IMR-90 (cell line): Measurements from ENCODE around the gene DCUN1D1. TPM values are rescaled to one million over a fixed set of nuclear protein-coding genes. Genes with fewer than 3 reads are reported as not detected.

Experiments used
- ATAC-seq: fragments of 200-7000 bp; cut with Tn5 transposase; 2 replicates; pipeline ENCODE4 v1.9.1; 2020; ENCODE audit warnings: low read depth, mild to moderate bottlenecking, moderate library complexity
- BruUV-seq: library from RNA; stranded (reverse); fragments of 400-500 nt; replicated peaks from 2 replicates; lab custom pipeline; 2021; lab: Mats Ljungman, UMichigan
- CTCF ChIA-PET: fragments of 300-600 bp; formaldehyde crosslinking; extraction: SDS; loops from one replicate; lab custom pipeline; 2021; ENCODE audit warnings: antibody characterized with exemption; lab: Yijun Ruan, JAX
- POLR2A ChIA-PET: fragments of 300-600 bp; sonication (Branson Sonifier 250); formaldehyde crosslinking; loops from one replicate; lab custom pipeline; 2022; ENCODE audit warnings: antibody characterized with exemption; ENCODE audit not compliant: unreplicated experiment; lab: Charles Lee
- DNase-seq: peaks from one replicate; pipeline ENCODE4 v3.0.0; 2013
- H2AFZ ChIP-seq: replicated peaks from 2 replicates; pipeline ENCODE3; 2013; ENCODE audit warnings: low read length, mild to moderate bottlenecking; ENCODE audit not compliant: poor library complexity
- H2AK5ac ChIP-seq: 2 replicates; pipeline ENCODE4 v1.6.1; 2013; ENCODE audit warnings: low read depth, low read length, inconsistent platforms
- H2AK9ac ChIP-seq: replicated peaks from 2 replicates; pipeline ENCODE3; 2013; ENCODE audit warnings: mild to moderate bottlenecking, low read depth, low read length, moderate library complexity; ENCODE audit not compliant: poor library complexity
- H2BK120ac ChIP-seq: 2 replicates; pipeline ENCODE4 v1.6.1; 2013; ENCODE audit warnings: low read depth, low read length, inconsistent platforms
- H2BK15ac ChIP-seq: 3 replicates; pipeline ENCODE4 v1.6.1; 2013; ENCODE audit warnings: low read depth, low read length, inconsistent platforms
- H2BK20ac ChIP-seq: 2 replicates; pipeline ENCODE4 v1.6.1; 2013; ENCODE audit warnings: low read depth, mild to moderate bottlenecking, inconsistent platforms, low read length, moderate library complexity
- H2BK5ac ChIP-seq: 2 replicates; pipeline ENCODE4 v1.6.1; 2013; ENCODE audit warnings: mild to moderate bottlenecking, low read depth, low read length, inconsistent platforms; ENCODE audit not compliant: poor library complexity, severe bottlenecking
- H3K14ac ChIP-seq: replicated peaks from 2 replicates; pipeline ENCODE4 v1.6.1; 2013; ENCODE audit warnings: low read depth, low read length, inconsistent platforms
- H3K18ac ChIP-seq: 2 replicates; pipeline ENCODE4 v1.6.1; 2013; ENCODE audit warnings: low read depth, low read length, control low read depth
- H3K23ac ChIP-seq: 2 replicates; pipeline ENCODE4 v1.6.1; 2013; ENCODE audit warnings: low read depth, low read length, inconsistent platforms
- H3K27ac ChIP-seq: 2 replicates; pipeline ENCODE4 v1.5.1; 2013; ENCODE audit warnings: mild to moderate bottlenecking, control low read depth, low read length; ENCODE audit not compliant: insufficient read depth
- H3K27me3 ChIP-seq: 2 replicates; pipeline ENCODE4 v1.6.1; 2013; ENCODE audit warnings: low read length; ENCODE audit not compliant: control insufficient read depth, insufficient read depth
- H3K36me3 ChIP-seq: 2 replicates; pipeline ENCODE4 v1.6.1; 2013; ENCODE audit warnings: low read length, mixed read lengths; ENCODE audit not compliant: control insufficient read depth, insufficient read depth
- H3K4ac ChIP-seq: 2 replicates; pipeline ENCODE4 v1.6.1; 2013; ENCODE audit warnings: low read depth, low read length, inconsistent platforms
- H3K4me1 ChIP-seq: 2 replicates; pipeline ENCODE4 v1.6.1; 2013; ENCODE audit warnings: low read length, mixed read lengths; ENCODE audit not compliant: control insufficient read depth, insufficient read depth
- H3K4me2 ChIP-seq: 2 replicates; pipeline ENCODE4 v1.6.1; 2013; ENCODE audit warnings: low read depth, mild to moderate bottlenecking, control low read depth, low read length, moderate library complexity
- H3K4me3 ChIP-seq: 2 replicates; pipeline ENCODE4 v1.5.1; 2013; ENCODE audit warnings: low read depth, mild to moderate bottlenecking, control low read depth, low read length, moderate library complexity; ENCODE audit not compliant: insufficient read depth
- H3K56ac ChIP-seq: 2 replicates; pipeline ENCODE4 v1.6.1; 2013; ENCODE audit warnings: low read length, inconsistent platforms; ENCODE audit not compliant: insufficient read depth; ENCODE audit errors: extremely low read depth
- H3K79me1 ChIP-seq, 2 experiments: 2 replicates each; pipeline ENCODE4 v1.6.1; 2013; ENCODE audit warnings: low read length in 2 of 2, inconsistent platforms in 1 of 2, low read depth in 1 of 2
- H3K9ac ChIP-seq: 2 replicates; pipeline ENCODE4 v1.6.1; 2013; ENCODE audit warnings: low read depth, low read length, control low read depth
- H3K9me1 ChIP-seq: 2 replicates; pipeline ENCODE4 v1.6.1; 2013; ENCODE audit warnings: low read length, inconsistent platforms; ENCODE audit not compliant: insufficient read depth
- H3K9me3 ChIP-seq: 2 replicates; pipeline ENCODE4 v1.6.1; 2013; ENCODE audit warnings: low read length; ENCODE audit not compliant: control insufficient read depth, insufficient read depth
- H4K20me1 ChIP-seq: 2 replicates; pipeline ENCODE4 v1.6.1; 2013; ENCODE audit warnings: low read length, inconsistent platforms; ENCODE audit not compliant: insufficient read depth
- H4K5ac ChIP-seq: 2 replicates; pipeline ENCODE4 v1.6.1; 2013; ENCODE audit warnings: mild to moderate bottlenecking, low read depth, low read length, control low read depth
- H4K8ac ChIP-seq, 2 experiments: 2 replicates each; pipeline ENCODE4 v1.6.1; 2013; ENCODE audit warnings: low read depth in 2 of 2, low read length in 2 of 2, control low read depth in 1 of 2, inconsistent platforms in 1 of 2
- H4K91ac ChIP-seq: 2 replicates; pipeline ENCODE4 v1.6.1; 2013; ENCODE audit warnings: low read depth, low read length, inconsistent platforms; ENCODE audit not compliant: insufficient read depth
- CEBPB ChIP-seq: IDR thresholded peaks from 2 replicates; pipeline ENCODE4 v1.6.1; 2012; ENCODE audit warnings: low read depth, low read length, improper control_type of control experiment
- CHD1 ChIP-seq: IDR thresholded peaks from 2 replicates; pipeline ENCODE4 v1.6.1; 2012; ENCODE audit warnings: low read depth, low read length, improper control_type of control experiment
- FOS ChIP-seq: fragments of 150-350 bp; IDR thresholded peaks from 2 replicates; pipeline ENCODE4 v1.6.1; 2016; ENCODE audit warnings: low read depth, low read length
- RFX5 ChIP-seq: IDR thresholded peaks from 2 replicates; pipeline ENCODE4 v1.8.0; 2012; ENCODE audit warnings: low read depth, mild to moderate bottlenecking, low read length, moderate library complexity
- USF2 ChIP-seq: fragments of 150-350 bp; IDR thresholded peaks from 2 replicates; pipeline ENCODE4 v1.6.1; 2017; ENCODE audit warnings: mild to moderate bottlenecking, antibody characterized with exemption, low read length, low read depth
- WGBS, 2 experiments: methylation state at CpG; one replicate each; pipeline versions ENCODE4 v1.1.5 to v1.1.7; 2013; ENCODE audit warnings: missing lambda C conversion rate in 2 of 2; ENCODE audit not compliant: insufficient read length in 1 of 2; ENCODE audit errors: extremely low coverage in 2 of 2; 5-methylcytosine and 5-hydroxymethylcytosine counted together
- dilution Hi-C: fragments of 300-500 bp; cut with HindIII; formaldehyde crosslinking; loops from one replicate; pipeline ENCODE4 v1.14.3; 2018; ENCODE audit warnings: low sequenced_read_pairs; ENCODE audit not compliant: unreplicated experiment
- in situ Hi-C: fragments of 300-500 bp; cut with MboI; formaldehyde crosslinking; loops from 3 replicates; pipeline ENCODE4 v1.14.3; 2019; ENCODE audit warnings: low sequenced_read_pairs, inconsistent platforms, mixed read lengths
- intact Hi-C: fragments of 100-400 bp; cut with micrococcal nuclease; formaldehyde crosslinking; loops from 2 replicates; pipeline ENCODE4 v1.10.0; 2022
- polyA plus RNA-seq, 3 experiments: library from polyadenylated mRNA; depleted of rRNA; stranded (reverse); fragments of >200 nt; gene quantifications; 2 replicates each; pipeline ENCODE4 v1.2.3, GENCODE V29; 2012; ENCODE audit warnings: low replicate concordance in 1 of 3
- total RNA-seq: library from RNA; depleted of rRNA; stranded (reverse); fragments of >200 nt; gene quantifications from 2 replicates; pipeline ENCODE4 v1.2.3, GENCODE V29; 2012

The DCUN1D1 gene
- total and polyA plus RNA-seq, 2 of the 4 experiments (the other 2 are of a cell fraction) = 12.5 to 17.7 TPM

DNA sequence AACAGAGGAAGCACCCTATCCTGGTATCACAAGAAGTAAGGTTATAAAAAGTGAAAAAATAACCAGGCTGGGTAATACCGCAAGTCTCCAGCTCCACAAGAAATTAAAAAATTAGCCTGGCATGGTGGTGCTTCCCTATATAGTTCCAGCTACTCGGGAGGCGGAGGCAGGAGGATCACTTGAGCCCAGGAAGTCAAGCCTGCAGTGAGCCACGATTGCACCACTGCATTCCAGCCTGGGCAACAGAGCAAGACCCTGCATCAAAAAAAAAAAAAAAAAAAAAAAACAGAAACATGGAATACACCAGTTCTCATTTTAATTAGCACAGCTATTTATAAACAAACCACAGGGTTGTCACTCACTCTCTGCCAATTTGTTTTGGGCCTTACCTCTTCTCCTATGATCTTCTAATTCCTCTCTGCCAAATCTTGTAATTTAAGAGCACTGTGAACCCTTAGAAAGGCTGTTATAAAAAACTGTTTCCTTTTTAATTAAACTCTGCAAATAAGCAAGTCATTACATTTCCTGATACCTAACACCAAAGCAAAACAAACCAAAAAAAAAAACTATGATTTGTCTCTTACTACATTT is 22.6 kb downstream of the DCUN1D1 start:
- Histone ChIP-seq H2BK15ac (no peak overlapping the region), H3K4me3 (no peak overlapping the region), H2BK20ac (no peak overlapping the region), H3K27me3 (no peaks in the 10 kb centered on the region), H3K56ac (no peak overlapping the region), H3K9me1 (no peaks in the 10 kb centered on the region; the same call in 1 of the 2 replicates), H2BK120ac (no peak overlapping the region), H3K79me1 (peaks cover 0 to 14% of the 10 kb centered on the region in 2 experiments), H3K4me2 (no peak overlapping the region), H3K27ac (no peak overlapping the region), H4K8ac (no peak overlapping the region), H4K20me1 (no peaks in the 10 kb centered on the region), H2AK5ac (no peak overlapping the region), H3K18ac (no peak overlapping the region), H4K91ac (no peak overlapping the region), H3K36me3 (peaks cover 9% of the 10 kb centered on the region; the same call in 1 of the 2 replicates), H3K23ac (no peak overlapping the region), H3K9me3 (no peaks in the 10 kb centered on the region), H2AFZ (no peak overlapping the region), H2AK9ac (no peak overlapping the region), H3K4me1 (peaks cover 6% of the 10 kb centered on the region), H3K9ac (no peak overlapping the region), H2BK5ac (no peak overlapping the region), H3K14ac (no peak overlapping the region), H4K5ac (no peak overlapping the region), H3K4ac (no peak overlapping the region)
- DNase-seq (no peak), ATAC-seq (no peak)
- no TSS peak for BruUV-seq
- POLR2A ChIA-PET = no interaction called here
- CTCF ChIA-PET = no interaction called here
- intact Hi-C loops = no loop called here
- TF ChIP-seq RFX5 (no peak), USF2 (no peak), FOS (no peak), CHD1 (no peak), CEBPB (no peak)
- dilution Hi-C loops = no loop called here
- 100% methylated on average over 3 of the region's 4 CpGs; no CpG with 5 or more reads in 1 of the 2 experiments for WGBS, 2 experiments
- in situ Hi-C loops = no loop called here
